Neuronal stem cell (in vitro differentiated cells): ENCODE results near the gene FMN2.

Experiments
- DNase-seq: peaks from one replicate; pipeline ENCODE4 v3.0.0-alpha.2; 2013; ENCODE audit warnings: low spot score
- H2AFZ ChIP-seq: one replicate; pipeline ENCODE4 v1.6.1; 2013; ENCODE audit warnings: mild to moderate bottlenecking, low read length, inconsistent platforms
- H2AK5ac ChIP-seq: 2 replicates; pipeline ENCODE4 v1.6.1; 2013; ENCODE audit warnings: low read depth, mild to moderate bottlenecking, inconsistent platforms, low read length, moderate library complexity, mixed read lengths
- H2BK120ac ChIP-seq: 2 replicates; pipeline ENCODE4 v1.6.1; 2013; ENCODE audit warnings: low read depth, mild to moderate bottlenecking, inconsistent platforms, low read length, moderate library complexity, mixed read lengths
- H2BK12ac ChIP-seq: one replicate; pipeline ENCODE4 v1.6.1; 2013; ENCODE audit warnings: low read length, inconsistent platforms
- H2BK15ac ChIP-seq: 2 replicates; pipeline ENCODE4 v1.6.1; 2013; ENCODE audit warnings: mild to moderate bottlenecking, low read length, inconsistent platforms, mixed read lengths
- H2BK5ac ChIP-seq: one replicate; pipeline ENCODE4 v1.6.1; 2013; ENCODE audit warnings: inconsistent platforms, mild to moderate bottlenecking, low read length, moderate library complexity
- H3K14ac ChIP-seq: one replicate; pipeline ENCODE4 v1.6.1; 2013; ENCODE audit warnings: low read length, inconsistent platforms
- H3K18ac ChIP-seq: 2 replicates; pipeline ENCODE4 v1.6.1; 2013; ENCODE audit warnings: low read length, inconsistent platforms
- H3K23ac ChIP-seq: 2 replicates; pipeline ENCODE4 v1.6.1; 2013; ENCODE audit warnings: low read depth, mild to moderate bottlenecking, mixed read lengths, low read length, inconsistent platforms; ENCODE audit not compliant: poor library complexity
- H3K27ac ChIP-seq: replicated peaks from 3 replicates; pipeline ENCODE4 v1.5.1; 2013; ENCODE audit warnings: low read length, inconsistent platforms
- H3K27me3 ChIP-seq, 3 experiments: 2 replicates each; pipeline ENCODE4 v1.6.1; 2013; ENCODE audit warnings: low read length in 3 of 3, mild to moderate bottlenecking in 2 of 3, inconsistent platforms in 1 of 3, low read depth in 1 of 3, mixed read lengths in 1 of 3, moderate library complexity in 1 of 3; ENCODE audit not compliant: control insufficient read depth in 3 of 3, insufficient read depth in 3 of 3
- H3K36me3 ChIP-seq, 2 donors: replicated peaks in 1 of 2; 2 replicates each; pipeline ENCODE4 v1.6.1; 2013; ENCODE audit warnings: low read length in 2 of 2; ENCODE audit not compliant: control insufficient read depth in 2 of 2, insufficient read depth in 2 of 2
- H3K4ac ChIP-seq: 2 replicates; pipeline ENCODE4 v1.6.1; 2013; ENCODE audit warnings: inconsistent platforms, mild to moderate bottlenecking, low read length, moderate library complexity
- H3K4me1 ChIP-seq, 2 donors: 1 replicate in 1 of 2; 2 replicates in 1 of 2; pipeline ENCODE4 v1.6.1; 2013; ENCODE audit warnings: low read length in 2 of 2, low read depth in 1 of 2; ENCODE audit not compliant: control insufficient read depth in 2 of 2, insufficient read depth in 1 of 2
- H3K4me2 ChIP-seq: one replicate; pipeline ENCODE4 v1.6.1; 2013; ENCODE audit warnings: mild to moderate bottlenecking, low read length, inconsistent platforms; ENCODE audit not compliant: insufficient read depth, poor library complexity, severe bottlenecking
- H3K4me3 ChIP-seq, 2 donors: 2 replicates each; pipeline ENCODE4 v1.5.1; 2013; ENCODE audit warnings: low read length in 2 of 2, mild to moderate bottlenecking in 2 of 2, inconsistent platforms in 1 of 2, moderate library complexity in 1 of 2
- H3K79me1 ChIP-seq: one replicate; pipeline ENCODE4 v1.6.1; 2013; ENCODE audit warnings: low read depth, mild to moderate bottlenecking, inconsistent platforms, low read length, moderate library complexity
- H3K9ac ChIP-seq: one replicate; pipeline ENCODE4 v1.6.1; 2013; ENCODE audit warnings: mild to moderate bottlenecking, low read depth, low read length, inconsistent platforms; ENCODE audit not compliant: poor library complexity
- H3K9me3 ChIP-seq, 2 donors: replicated peaks in 1 of 2; 2 replicates each; pipeline versions ENCODE3 to v1.6.1; 2013; ENCODE audit warnings: low read length in 2 of 2, mild to moderate bottlenecking in 2 of 2, inconsistent platforms in 1 of 2, low read depth in 1 of 2, mixed read lengths in 1 of 2, moderate library complexity in 1 of 2; ENCODE audit not compliant: control insufficient read depth in 2 of 2, insufficient read depth in 1 of 2
- H4K8ac ChIP-seq: one replicate; pipeline ENCODE4 v1.6.1; 2013; ENCODE audit warnings: low read depth, mild to moderate bottlenecking, inconsistent platforms, low read length, moderate library complexity
- H4K91ac ChIP-seq: one replicate; pipeline ENCODE4 v1.6.1; 2013; ENCODE audit warnings: low read length, low read depth, mild to moderate bottlenecking, inconsistent platforms; ENCODE audit not compliant: poor library complexity
- WGBS, 2 donors: extraction: QIAGEN DNeasy Blood & Tissue Kit; methylation state at CpG; one replicate each; pipeline ENCODE4 v1.1.7; 2013; ENCODE audit warnings: missing lambda C conversion rate in 2 of 2, mixed read lengths in 1 of 2; ENCODE audit not compliant: insufficient read length in 2 of 2, insufficient replicate concordance in 1 of 2; ENCODE audit errors: extremely low coverage in 2 of 2; 5-methylcytosine and 5-hydroxymethylcytosine counted together

The FMN2 gene

DNA sequence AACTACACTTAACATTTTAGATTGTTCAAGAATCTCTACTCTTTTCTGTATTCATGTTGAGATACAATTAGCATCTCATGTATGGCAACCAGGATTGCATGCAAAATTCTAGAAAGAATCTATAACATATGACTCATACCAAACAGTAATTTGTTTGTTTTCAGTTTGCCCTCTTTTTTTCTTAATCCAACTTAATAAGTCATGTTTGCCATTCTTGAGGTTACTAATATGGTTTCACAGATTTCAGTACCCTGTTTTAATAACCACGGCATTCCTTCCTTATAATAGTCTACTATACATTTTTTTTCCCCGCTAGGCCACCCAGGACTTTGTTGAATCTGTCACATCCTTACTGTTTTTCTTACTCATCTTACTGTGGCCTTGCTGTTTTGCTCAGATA lies 140.8 kb downstream of the FMN2 start:
- no peaks in the 10 kb centered on the region for H3K27me3 ChIP-seq
- no peaks in the 10 kb centered on the region for H3K4me1 ChIP-seq
- H3K9ac ChIP-seq, result no peak overlapping the region
- peaks cover 0 to 28% of the 10 kb centered on the region in 2 donors for H3K36me3 ChIP-seq
- no peak overlapping the region for H3K27ac ChIP-seq
- H3K23ac ChIP-seq, result no peak overlapping the region
- no peak for DNase-seq
- WGBS, 2 donors, result no CpG with 5 or more reads among the region's 2 CpGs
- H3K9me3 ChIP-seq, result no peaks in the 10 kb centered on the region
- H3K4me2 ChIP-seq, result no peak overlapping the region
- H3K14ac ChIP-seq, result no peak overlapping the region
- H2BK15ac ChIP-seq, result no peak overlapping the region
- no peak overlapping the region for H2BK120ac ChIP-seq
- H2BK12ac ChIP-seq, result no peak overlapping the region
- H2AK5ac ChIP-seq, result no peak overlapping the region
- no peak overlapping the region for H2AFZ ChIP-seq
- H4K91ac ChIP-seq, result no peak overlapping the region
- H2BK5ac ChIP-seq, result no peak overlapping the region
- H3K4ac ChIP-seq, result no peak overlapping the region
- H3K18ac ChIP-seq, result no peak overlapping the region
- H4K8ac ChIP-seq, result no peak overlapping the region
- no peak overlapping the region for H3K4me3 ChIP-seq
- no peaks in the 10 kb centered on the region for H3K79me1 ChIP-seq

DNA sequence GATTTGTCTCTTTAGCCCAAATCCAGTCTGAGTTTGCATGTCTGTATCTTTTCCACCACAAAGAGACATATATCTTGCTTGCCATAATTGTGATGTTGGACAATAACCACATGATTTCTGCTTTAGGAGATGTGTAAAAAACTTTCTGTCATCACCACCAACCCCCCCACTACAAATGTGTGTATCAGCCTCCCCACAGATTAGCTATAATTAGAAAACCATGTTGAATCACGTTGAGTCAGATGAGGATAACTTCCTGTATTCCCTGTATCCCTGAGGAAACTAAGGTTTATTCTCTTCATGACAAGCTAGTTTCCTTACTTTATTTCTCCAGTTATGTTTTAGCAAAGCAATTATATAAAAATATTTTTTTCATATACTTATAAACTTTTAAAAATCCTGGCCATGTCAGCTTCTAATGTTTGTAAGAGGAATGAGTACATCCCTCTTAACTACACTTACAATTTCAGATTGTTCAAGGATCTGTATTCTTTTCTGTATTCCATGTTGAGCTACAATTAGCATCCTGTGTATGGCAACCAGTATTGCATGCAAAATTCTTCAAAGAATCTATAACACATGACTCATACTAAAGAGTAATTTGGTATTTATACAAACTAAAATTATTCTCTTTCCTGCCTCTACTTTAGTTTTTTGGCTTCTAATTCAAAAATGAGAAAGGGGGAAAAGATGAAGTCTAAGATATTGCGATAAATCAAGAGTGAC lies 143.0 kb downstream of the FMN2 start:
- DNase-seq, result no peak
- Histone ChIP-seq H3K4ac (no peak overlapping the region), H2BK120ac (no peak overlapping the region), H3K27ac (no peak overlapping the region), H4K8ac (no peak overlapping the region), H3K9ac (no peak overlapping the region), H3K18ac (no peak overlapping the region), H3K36me3 (peaks cover 0 to 30% of the 10 kb centered on the region in 2 donors), H3K23ac (no peak overlapping the region), H3K27me3 (no peaks in the 10 kb centered on the region), H2AFZ (no peak overlapping the region), H2BK12ac (no peak overlapping the region), H3K4me2 (no peak overlapping the region), H2BK5ac (no peak overlapping the region), H3K9me3 (no peaks in the 10 kb centered on the region), H2BK15ac (no peak overlapping the region), H3K14ac (no peak overlapping the region), H3K4me1 (no peaks in the 10 kb centered on the region), H4K91ac (no peak overlapping the region), H2AK5ac (no peak overlapping the region), H3K4me3 (no peak overlapping the region), H3K79me1 (no peaks in the 10 kb centered on the region)
- no CpG with 5 or more reads among the region's 2 CpGs for WGBS, 2 donors

DNA sequence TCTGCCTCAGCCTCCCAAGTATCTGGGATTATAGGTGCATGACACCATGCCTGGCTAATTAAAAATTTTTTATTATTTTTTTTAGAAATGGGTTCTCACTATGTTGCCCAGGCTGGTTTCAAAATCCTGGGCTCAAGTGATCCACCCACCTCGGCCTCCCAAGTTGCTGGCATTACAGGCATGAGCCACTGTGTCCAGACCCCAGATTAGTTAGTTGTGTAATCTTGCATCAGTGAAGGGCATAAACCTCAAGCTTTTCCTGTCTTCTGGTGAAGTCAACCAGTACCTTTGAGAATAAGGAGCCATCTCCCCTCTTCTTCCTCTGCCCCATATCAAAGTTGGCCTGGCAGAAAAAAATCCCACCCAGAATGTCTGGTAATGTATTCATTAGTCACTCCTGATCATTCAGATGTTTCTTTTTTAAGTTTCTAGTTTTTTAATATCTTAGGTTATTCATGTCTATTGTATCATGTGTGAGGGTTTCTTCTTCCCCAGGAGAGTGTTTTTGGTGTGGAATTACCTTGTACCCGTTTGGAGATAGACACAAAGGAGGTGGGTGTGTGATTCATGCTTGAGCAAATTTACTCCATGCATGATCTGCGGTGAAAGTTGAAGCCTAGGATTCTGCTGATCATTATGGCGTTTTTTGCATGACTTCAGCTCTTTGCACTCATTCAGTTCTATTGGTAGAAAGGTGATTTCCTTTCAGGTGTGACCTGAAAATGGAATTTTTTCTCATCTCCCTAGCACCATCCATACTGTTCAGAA lies 144.0 kb downstream of the FMN2 start:
- Histone ChIP-seq H3K27ac (no peak overlapping the region), H3K4ac (no peak overlapping the region), H2BK15ac (no peak overlapping the region), H3K79me1 (no peaks in the 10 kb centered on the region), H3K9ac (no peak overlapping the region), H3K4me1 (no peaks in the 10 kb centered on the region), H3K14ac (no peak overlapping the region), H2BK120ac (no peak overlapping the region), H3K36me3 (peaks cover 0 to 30% of the 10 kb centered on the region in 2 donors), H3K23ac (no peak overlapping the region), H4K91ac (no peak overlapping the region), H2BK5ac (no peak overlapping the region), H3K4me2 (no peak overlapping the region), H2BK12ac (no peak overlapping the region), H3K9me3 (no peaks in the 10 kb centered on the region), H3K4me3 (no peak overlapping the region), H3K18ac (no peak overlapping the region), H2AK5ac (no peak overlapping the region), H2AFZ (no peak overlapping the region), H4K8ac (no peak overlapping the region), H3K27me3 (no peaks in the 10 kb centered on the region)
- WGBS, 2 donors, result no CpG with 5 or more reads among the region's 4 CpGs
- DNase-seq, result no peak

DNA sequence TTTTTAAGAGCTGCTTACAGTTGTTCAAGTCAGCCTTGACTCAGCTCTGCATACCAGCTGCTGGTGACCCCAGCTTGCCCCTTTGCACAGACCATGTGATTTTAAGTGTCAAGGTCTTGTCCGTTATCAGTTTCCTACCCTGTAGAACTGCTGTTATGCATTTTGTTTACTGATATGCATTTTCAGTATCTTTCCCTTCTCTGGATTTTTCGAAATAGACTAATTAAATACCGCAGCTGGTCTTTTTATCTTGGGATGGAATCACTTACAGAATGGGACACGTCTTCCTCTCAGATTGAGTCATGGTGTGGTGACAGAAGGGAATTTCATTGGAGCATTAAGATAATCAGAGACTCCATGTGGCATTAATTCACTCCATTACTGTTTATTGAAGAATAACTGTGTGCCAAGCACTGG lies 145.6 kb downstream of the FMN2 start:
- Histone ChIP-seq H3K23ac (no peak overlapping the region), H3K27me3 (no peaks in the 10 kb centered on the region), H3K4me1 (no peaks in the 10 kb centered on the region), H3K18ac (no peak overlapping the region), H3K36me3 (peaks cover 0 to 34% of the 10 kb centered on the region in 2 donors), H4K91ac (no peak overlapping the region), H2BK120ac (no peak overlapping the region), H3K4me3 (no peak overlapping the region), H2BK5ac (no peak overlapping the region), H3K9me3 (no peaks in the 10 kb centered on the region), H3K4me2 (no peak overlapping the region), H2BK15ac (no peak overlapping the region), H3K27ac (no peak overlapping the region), H2AK5ac (no peak overlapping the region), H2AFZ (no peak overlapping the region), H4K8ac (no peak overlapping the region), H3K79me1 (no peaks in the 10 kb centered on the region), H3K9ac (no peak overlapping the region), H3K4ac (no peak overlapping the region), H2BK12ac (no peak overlapping the region), H3K14ac (no peak overlapping the region)
- no CpG with 5 or more reads among the region's 4 CpGs for WGBS, 2 donors
- DNase-seq, result no peak
